Measurements from ENCODE around the gene ZBED2.

DNA sequence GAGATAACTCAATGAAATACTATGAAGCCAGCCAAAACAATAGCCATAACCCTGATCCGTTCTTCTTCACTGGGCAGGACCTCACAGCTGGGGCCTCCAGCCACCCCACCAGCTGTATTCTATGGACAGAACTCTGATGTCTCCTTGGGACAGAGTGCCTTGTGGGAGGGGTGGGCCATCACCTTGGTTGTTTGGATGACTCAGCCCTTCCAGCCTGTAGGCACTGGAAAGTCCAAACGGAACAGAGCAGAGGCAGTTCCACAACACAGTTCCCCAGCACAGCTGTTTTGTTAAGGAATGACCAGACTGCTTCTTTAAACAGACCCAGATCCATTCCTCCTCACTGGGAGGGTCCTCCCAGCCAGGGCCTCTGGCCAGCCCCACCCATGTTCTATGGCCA, 31.9 kb upstream of the ZBED2 start:
- no peak for TF ChIP-seq EZH2 (IDR thresholded peaks at IDR 0.05; ENCODE audit: low read length)
- TF ChIP-seq, protein P1, sequence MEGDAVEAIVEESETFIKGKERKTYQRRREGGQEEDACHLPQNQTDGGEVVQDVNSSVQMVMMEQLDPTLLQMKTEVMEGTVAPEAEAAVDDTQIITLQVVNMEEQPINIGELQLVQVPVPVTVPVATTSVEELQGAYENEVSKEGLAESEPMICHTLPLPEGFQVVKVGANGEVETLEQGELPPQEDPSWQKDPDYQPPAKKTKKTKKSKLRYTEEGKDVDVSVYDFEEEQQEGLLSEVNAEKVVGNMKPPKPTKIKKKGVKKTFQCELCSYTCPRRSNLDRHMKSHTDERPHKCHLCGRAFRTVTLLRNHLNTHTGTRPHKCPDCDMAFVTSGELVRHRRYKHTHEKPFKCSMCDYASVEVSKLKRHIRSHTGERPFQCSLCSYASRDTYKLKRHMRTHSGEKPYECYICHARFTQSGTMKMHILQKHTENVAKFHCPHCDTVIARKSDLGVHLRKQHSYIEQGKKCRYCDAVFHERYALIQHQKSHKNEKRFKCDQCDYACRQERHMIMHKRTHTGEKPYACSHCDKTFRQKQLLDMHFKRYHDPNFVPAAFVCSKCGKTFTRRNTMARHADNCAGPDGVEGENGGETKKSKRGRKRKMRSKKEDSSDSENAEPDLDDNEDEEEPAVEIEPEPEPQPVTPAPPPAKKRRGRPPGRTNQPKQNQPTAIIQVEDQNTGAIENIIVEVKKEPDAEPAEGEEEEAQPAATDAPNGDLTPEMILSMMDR (optimal IDR thresholded peaks at IDR 0.05 in 1 of 3, IDR thresholded peaks at IDR 0.05 in 1 of 3, conservative IDR thresholded peaks at IDR 0.05 in 1 of 3; ENCODE audit: extremely low read depth in 1 of 3, insufficient read depth in 2 of 3, low read length in 3 of 3), result no peak

All from keratinocyte (primary cell).